ENCODE results near the gene NFYB.
A peak's percentile ranks its signal among the peaks of the same experiment; 100 is the strongest.
"Not testable (repeated sequence)": the region's sequence is repeated elsewhere in the genome, so short reads cannot be mapped to it uniquely, and the experiment has no call there.

The NFYB gene

DNA sequence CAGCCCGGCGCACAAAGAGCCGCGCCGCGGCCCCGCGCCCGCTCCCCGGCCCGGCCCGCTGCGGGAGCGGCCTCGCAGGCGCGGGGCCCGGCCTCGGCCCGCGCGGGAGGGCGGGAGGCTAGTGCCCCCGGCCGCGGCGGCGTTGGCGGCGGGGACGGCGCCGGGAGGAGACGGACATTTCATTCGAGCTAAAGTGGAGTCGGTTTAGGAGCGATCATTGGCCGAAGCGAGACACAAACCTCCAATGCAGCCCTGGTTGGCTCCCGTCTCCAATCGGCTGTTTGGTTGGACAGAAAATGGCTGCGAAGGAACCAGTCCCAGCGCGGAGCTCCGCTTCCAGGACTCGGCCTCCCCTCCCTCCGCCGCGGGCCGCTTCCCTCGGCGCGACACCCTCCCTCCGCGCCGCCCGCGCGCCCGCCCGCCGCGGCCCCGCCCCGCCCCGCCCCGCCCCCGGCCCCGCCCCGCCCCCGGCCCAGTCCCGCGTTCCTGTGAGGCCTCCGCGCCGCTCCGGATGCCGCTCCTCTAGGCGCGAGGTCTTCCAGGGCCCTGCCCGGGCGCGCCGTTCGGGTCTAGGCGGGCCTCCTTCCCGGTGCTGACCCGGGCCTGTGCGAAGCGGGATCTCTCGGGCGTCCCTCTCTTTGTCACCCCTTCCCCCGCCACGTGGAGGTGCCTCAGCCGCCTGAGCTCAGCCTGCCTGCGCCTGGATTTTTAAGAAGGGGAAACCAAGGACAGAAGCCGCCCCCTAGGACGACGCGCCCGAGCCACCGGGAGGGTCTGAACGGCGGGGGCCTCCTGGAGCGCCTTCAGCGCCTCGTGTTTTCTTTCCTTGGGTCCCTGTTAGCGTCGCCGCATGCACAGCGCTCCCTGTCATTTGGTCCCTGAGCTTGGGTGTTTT is at the start of gene NFYB:
Gene NFYB, minus strand, starts transcription at position 309 of the 895 bp plus-strand sequence. CDS start 2,757 bp downstream, outside the sequence.
- peak; percentile 99 for DNase-seq (ENCODE audit: low spot score)

DNA sequence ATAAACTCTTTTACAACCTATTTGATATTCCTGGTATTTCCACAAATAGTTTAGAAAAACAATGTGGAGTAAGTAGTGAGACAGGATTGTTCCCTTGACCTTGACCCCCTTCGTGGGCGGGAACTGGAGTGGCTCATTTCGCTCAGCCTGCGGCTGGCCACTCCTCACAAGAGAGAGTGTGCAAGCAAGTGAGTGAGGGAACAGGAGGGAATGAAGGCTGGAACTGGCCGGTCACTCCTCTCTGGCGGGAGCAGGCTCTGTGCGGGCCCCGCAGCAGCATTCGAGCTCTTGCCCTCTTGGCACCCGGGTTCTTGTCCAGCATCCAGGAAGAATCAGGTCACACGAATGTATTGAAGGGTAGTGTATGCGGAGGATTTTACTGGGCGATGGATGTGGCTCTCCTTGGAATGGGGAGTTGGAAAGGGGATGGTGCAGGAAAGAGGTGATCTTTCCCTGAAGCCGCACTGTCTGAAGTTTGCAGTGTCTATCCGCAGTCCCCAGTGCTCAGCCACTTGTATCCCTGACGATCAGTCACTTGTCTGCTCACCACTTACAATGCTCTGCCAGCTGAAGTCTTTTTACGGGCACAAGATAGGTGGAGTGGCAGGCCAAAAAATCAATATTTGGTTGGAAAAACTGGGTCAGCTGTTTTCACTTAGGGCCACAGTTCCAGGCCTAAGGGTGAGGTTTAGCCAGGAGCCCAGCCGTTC is 49.6 kb upstream of the NFYB start:
- DNase-seq (ENCODE audit: low spot score): no peak

DNA sequence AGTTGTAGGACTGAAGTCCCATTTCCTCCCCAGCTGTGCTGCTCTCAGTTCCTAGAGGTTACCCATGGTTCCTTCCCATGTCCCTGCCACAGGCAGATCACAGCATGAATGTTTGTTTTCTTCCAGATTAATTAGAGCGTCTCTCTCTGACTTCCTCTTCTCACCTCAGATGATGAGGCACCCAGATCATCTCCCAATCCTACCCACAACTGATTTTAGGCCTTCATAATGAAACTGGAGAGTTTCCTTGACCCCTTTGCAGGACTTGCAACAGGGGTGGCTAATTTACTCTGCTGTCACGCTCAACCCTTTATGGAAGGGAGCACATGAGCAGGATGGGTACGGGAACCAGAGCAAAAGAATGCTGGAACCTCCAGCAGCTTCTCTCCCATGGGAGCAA is 45.4 kb upstream of the NFYB start:
- no peak for DNase-seq (ENCODE audit: low spot score)

DNA sequence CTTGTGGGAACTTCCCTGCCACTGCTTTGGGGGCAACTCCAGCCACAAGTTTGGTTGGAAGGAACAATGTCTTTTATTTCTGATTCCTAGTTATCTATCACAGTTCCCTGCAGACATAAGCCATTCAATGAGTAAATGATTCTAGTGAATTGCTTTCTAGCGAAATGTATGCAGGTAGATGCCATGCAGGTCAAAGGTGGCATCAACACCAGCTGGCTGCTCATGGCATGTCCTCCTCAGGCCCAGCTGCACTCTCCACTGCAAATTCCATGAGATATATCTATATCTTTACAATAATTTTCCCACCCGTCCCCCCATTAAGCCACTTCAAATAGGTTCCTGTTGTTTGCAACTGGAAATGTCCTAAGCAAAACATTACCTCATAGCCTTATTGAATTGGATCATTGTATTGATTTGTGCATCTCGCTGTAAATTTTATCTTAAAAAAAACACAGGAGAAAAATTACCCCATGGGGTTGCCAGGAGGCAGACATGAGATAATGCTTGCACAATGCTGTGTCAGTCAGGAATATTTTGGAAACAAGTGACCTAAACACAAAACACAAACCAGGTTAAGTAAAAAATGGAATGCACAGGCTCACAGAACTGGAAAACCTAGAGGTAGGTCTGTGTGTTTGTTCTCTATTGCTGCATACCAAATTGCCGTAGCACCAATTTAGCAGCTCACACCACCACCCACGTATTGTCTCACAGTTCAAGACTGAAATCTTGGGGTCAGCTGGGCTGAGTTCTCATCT is 44.8 kb upstream of the NFYB start:
- DNase-seq (ENCODE audit: low spot score): no peak

DNA sequence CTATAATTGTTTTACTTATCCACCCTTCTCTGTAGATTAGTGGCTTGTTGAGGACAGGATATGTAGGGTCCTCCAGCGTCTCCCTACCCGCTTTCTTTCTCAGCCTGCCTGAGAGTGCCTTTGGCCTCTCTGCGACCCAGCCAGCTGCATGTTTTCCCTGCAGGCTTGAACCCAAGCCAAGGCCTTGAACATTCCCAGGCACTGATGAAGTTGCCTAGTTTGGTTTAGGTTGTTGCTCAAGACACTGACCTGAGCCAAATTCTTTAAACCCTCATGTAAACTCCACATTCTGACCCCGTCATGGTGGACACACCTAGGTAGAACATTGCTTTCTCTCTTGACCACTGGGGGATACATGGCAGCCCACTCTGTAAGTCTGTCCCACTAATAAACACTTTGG is 44.1 kb upstream of the NFYB start:
- no peak for DNase-seq (ENCODE audit: low spot score)

DNA sequence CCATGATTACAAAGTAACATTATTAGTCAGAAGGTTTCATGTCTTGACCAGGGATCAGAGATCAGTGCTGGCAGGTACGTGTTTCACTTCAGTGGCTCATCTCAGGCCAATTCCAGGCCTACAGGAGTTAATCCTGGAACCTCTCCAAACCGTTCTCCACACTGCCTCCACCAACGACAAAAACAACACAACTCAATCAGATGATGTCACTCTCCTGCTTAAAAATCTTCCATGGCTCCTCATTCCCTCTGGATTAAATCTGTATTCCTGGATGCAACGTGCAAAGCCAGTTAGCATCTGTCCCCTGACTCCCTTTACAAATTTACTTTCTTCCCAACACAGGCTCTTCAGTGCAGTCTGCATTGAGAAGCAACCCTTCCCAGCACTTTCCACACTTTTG is 43.3 kb upstream of the NFYB start:
- DNase-seq (ENCODE audit: low spot score): no peak

DNA sequence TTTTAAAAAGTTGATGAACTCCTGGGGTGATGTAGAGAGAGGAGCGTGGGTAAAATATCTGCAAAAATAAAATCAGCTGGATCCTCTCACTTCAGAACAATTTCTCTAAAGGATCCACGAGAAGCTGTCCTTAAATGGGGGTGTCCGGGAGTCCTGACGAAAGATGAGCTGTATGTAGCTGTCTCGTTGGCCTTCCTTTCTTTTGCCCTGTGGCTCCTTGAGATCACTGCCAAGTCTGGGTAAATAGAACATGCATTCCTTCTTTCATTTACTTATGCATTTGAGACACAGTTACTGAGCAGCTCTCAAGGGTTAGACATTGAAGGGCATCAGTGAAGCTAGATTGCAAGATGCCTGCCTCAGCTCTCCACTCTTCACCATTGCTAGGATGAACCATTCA is 42.4 kb upstream of the NFYB start:
- no peak for DNase-seq (ENCODE audit: low spot score)

DNA sequence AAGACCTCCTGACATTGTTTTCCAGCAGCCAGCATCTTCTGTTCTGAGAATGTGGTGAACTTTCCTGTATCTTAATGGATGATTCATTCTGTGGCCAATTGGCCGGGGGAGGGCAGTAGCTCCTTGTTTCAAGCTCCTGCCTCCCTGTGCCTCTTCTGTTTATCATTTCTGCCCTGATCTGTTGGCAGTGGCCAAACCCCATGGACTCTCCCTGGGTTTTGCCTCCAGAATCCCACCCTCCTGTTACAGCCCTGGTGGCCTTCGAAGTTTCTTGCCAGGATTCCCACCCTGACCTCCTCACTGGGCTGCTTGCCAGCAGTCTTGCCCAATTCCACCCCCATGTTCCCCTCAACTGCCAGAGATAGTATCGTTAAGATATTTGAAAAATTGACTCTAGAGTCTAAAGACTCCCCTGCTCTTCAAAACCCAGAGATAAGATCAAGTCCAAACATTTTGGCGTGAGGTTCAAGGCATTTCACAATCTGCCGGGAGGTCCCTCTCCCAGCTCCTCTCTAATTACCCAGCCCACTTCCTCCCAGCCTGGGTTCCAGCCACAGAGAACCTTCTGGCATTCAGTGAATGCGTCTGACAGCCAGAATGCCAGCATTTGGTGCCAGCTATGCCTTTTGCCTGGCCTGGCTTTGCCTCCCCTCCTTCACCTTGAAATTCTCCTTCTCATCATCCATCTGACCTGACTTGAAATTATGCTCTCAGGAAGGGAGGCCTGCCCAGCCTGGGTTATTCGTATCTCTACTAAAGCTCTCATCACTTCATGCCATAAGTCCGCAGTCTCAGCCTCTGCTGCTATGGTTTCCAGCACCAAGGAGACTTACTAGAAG is 39.9 kb upstream of the NFYB start:
- peak; percentile 30 for DNase-seq (ENCODE audit: low spot score)

DNA sequence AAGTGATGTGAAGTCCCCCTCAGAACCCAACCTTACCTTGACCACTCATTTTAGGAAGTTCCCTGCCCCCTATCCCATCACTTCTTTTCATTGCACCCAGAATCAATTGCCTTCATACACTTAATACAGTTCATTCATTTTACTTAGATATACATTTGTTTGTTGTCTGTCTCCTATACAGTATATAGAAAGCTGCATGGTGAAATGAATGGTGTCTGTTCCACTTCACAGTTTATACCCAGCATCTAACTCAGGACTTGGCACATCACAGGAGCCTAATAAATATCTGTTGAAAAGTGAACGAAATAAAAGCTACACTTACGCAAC is 39.3 kb upstream of the NFYB start:
- no peak for DNase-seq (ENCODE audit: low spot score)

DNA sequence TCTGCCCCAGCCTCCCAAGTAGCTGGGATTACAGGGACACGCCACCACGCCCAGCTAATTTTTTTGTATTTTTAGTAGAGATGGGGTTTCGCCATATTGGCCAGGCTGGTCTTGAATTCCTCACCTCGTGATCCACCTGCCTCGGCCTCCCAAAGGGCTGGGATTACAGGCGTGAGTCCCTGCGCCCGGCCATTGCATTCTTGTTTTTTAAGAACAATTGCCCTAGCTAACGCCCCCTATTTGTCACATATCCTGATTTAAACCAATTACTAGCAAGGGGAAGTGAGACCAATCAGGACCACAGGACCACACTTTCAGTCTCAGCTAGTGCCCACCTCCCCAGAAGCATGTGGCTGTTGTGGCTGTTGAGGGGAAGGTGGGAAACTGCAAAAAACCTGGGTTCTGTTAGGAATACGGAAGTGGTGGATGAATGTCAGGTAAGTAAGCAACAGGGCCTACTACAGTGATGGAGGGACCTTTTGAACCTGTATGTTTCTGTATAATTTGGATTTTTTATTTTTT is 37.8 kb upstream of the NFYB start:
- no peak for DNase-seq (ENCODE audit: low spot score)

DNA sequence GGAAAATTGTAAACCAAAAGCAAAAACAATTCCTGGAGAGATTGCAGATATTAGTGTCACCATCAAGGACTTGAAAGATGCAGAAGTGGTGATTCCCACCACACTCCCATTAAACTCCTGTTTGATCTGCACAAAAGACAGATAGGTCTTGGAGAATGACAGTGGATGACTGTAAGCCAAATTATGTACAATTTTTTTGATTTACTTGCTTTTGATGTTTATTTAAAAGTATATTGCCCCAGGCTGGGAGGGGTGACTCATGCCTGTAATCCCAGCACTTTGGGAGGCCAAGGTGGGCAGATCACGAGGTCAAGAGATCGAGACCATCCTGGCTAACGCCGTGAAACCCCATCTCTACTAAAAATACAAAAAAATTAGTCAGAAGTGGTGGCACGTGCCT is 35.8 kb upstream of the NFYB start:
- DNase-seq (ENCODE audit: low spot score): not testable (repeated sequence)

DNA sequence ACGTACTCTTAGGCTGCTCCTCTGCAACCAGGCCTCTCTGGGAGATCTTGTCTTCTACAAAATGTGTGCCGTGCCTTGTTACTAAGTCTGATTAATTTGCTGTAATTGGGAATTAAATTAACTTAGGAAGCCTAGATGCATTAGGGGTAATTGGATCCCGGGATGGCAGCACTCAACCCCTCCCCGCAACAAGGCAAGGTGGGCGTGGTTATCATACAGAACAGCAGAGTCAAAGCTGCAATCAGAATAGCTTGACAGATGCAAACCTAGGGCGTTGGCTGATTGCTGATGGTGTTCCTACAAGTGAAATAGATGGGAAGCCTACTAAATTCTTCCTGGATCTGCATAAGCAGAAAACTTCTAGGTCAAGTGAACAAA is 34.5 kb upstream of the NFYB start:
- DNase-seq (ENCODE audit: low spot score): no peak

DNA sequence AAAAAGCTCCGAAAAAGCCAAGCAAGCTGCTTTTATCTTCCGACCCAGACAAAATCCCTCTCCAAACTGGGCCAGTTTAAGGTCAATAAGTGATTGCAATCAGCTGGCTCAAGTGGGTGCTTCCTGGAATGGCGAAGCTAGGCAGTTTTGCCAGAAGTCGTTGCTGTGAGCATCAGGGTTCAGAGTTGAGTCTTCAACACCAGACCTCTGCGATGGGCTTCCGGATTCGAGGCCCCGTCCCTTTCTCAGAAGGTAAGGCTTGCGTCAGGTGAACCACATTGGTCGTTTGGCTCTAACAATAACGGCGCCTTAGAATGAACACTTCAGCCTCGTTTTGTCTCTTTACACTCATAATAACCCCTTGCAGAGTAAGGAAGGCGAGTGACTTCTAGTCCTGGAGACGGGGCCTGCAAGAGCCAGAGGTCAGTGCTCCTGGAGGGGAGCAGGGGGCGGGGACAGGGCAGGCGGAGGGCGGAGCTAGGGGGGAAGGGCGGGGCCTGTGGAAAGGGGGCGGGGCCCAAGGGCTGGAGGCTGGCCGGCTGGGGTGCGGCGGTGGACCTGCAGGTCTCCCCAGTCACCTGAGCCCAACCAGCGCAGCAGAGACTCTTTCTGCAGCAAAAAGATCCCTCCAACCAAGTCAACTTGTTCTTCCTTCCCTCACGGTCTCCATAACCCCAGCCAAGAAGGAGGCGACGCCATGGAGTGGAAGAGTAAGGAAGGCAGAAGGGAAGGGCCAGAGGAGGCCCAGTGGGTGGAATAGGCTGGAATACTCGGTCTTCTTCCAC is 34.0 kb upstream of the NFYB start:
- no peak for DNase-seq (ENCODE audit: low spot score)

DNA sequence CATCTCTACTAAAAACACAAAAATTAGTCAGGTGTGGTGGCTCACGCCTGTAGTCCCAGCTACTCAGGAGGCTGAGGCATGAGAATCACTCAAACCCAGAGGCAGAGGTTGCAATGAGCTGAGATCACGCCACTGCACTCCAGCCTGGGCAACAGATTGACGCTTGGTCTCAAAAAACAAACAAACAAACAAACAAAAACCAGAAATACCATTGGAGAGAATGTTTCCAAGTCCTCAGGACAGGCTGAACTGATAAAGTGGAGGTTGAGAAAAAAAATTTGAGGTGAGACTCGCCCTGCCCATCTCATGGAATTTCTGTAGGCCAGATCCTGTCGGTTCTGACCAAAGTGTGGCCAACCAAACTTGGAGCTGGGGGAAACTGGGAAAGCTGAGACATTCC is 30.6 kb upstream of the NFYB start:
- DNase-seq (ENCODE audit: low spot score): no peak

DNA sequence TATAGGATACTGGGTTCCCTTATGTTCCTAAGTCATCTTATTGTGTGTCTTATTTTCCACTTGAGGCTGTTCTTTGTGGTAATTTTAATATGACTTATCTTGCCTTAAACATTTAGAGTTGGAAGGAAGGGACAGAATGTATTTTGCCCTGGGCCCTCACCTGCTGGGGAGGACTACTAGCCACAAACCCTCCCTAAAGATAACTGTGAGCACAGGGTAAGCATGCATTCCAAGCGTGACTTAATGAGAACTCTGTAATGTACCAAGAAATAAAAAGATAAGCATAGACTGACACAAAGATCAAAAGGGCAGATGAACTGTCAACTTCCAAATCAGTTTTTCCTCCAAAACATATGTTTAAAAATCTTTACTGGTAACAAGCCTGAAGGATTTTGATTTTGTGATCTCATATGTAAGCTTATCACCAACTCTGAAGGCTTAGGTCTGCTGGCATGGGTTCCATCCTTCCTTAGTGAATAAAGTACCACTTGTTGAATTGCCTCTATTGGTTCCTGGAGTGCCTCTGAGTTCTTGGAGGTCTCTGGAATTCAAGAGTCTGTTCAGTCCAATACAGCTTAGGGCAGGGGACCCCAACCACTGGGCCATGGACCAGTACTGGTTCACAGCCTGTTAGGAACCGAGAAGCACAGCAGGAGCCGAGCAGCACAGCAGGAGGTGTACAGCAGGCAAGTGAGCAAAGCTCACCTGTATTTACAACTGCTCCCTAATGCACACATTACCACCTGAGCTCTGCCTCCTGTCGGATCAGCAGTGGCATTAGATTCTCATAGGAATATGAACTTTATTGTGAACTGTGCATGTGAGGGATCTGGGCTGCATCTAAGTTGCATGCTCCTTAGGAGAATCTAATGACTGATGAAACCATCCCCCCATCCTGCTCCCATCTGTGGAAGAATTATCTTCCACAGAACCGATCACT is 29.8 kb upstream of the NFYB start:
- DNase-seq (ENCODE audit: low spot score): no peak

DNA sequence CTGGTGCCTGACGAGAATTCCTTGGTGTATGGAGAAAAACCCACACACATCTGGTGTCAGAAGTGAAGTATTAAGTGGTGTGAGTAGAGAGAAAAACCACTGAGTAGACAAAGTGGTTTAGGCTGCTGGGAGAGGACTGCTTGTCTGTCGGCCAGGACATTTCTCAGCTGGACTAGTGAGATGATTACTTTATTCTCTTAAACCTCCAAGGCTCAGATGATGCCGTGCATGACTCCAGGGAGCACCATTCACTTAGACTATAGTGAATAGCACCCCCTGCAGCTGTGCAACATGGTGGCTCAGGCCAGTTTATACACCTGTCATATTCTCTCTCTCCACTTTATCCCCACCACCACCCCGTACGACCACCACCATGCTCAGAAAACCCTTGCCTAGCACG is 28.5 kb upstream of the NFYB start:
- no peak for DNase-seq (ENCODE audit: low spot score)

DNA sequence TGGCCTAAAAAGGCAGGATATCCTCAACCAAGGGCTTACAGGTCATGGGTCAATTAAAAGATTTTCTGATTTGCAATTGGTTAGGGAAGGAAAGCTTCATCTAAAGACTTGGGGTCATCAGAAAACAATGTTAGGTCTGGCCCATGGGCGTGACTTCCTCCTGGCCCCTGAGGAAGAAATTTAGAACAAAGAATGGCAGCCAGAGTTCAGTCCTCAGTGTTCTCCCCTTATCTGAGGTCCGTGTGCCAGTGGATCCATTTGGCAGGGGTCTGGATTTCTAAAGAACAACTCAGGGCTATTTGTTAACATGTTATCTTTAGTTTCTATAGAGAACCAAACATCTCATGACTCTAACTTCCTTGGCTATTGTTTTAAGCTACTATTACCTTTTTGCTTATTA is 27.8 kb upstream of the NFYB start:
- DNase-seq (ENCODE audit: low spot score): no peak

DNA sequence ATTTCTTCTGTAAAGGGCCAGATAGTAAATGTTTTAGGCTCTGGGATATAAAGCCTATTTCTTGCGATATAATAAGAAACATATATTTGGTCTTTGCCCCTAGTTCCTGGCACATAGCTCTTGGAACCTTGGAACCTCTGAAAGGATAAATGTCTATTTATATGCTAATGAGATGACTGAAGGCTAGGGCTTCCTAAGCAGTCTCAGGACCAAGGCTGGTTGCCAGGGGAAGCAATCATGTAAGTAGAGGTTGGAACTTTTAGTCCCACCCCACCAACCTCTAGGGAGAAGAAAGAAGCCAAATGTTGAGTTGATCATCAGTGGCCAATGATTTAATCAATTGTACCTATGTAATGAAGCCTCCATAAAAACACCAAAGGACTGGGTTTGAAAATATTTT is 26.6 kb upstream of the NFYB start:
- no peak for DNase-seq (ENCODE audit: low spot score)

DNA sequence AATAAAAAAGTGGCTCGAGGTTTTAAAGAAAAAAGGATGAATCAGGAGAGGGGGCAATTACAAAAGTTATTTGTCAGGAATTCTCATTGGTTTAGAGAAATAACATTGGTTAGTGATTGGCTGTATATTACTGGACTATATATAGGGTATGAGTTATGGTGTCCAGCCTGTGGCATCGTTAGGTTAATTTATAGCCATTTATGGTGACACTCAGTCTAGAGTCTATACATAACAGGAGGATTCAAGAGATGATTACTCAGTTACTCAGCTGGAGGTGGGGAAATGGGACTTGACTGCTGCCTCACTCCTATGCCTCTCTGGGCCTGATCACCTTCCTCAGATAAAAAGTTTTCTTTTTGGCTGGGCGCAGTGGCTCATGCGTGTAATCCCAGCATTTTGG is 25.6 kb upstream of the NFYB start:
- no peak for DNase-seq (ENCODE audit: low spot score)

DNA sequence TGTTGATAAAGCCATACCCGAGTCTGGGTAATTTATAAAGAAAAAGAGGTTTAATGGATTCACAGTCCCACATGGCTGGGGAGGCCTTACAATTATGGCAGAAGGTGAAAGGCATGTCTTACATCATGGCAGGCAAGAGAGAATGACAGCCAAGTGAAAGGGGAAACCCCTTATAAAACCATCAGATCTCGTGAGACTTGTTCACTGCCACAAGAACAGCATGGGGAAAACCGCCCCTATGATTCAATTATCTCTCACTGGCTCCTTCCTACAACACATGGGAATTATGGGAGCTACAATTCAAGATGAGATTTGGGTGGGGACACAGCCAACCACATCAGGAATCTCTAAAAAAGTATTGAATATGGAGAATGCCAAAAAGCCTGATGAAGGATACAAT is 25.0 kb upstream of the NFYB start:
- DNase-seq (ENCODE audit: low spot score): not testable (repeated sequence)
